AG04450 (cell line): Measurements from ENCODE around the gene MINK1. TPM values are rescaled to one million over a fixed set of nuclear protein-coding genes. Genes with fewer than 3 reads are reported as not detected.

Experiments used
- CTCF ChIA-PET: fragments of 300-600, 350-600 bp; formaldehyde crosslinking; extraction: SDS; loops from one replicate; lab custom pipeline; 2022; ENCODE audit warnings: antibody characterized with exemption, inconsistent platforms; lab: Charles Lee
- POLR2A ChIA-PET: fragments of 350-600 bp; formaldehyde crosslinking; extraction: SDS; loops from one replicate; lab custom pipeline; 2021; ENCODE audit warnings: antibody characterized with exemption, inconsistent platforms; lab: Yijun Ruan, JAX
- DNase-seq: peaks from one replicate; pipeline ENCODE4 v3.0.0-alpha.2; 2011; ENCODE audit warnings: low read depth, low spot score
- H3K27ac ChIP-seq: one replicate; pipeline ENCODE4 v1.5.1; 2012; ENCODE audit warnings: low read depth, low read length, control low read depth
- H3K27me3 ChIP-seq: one replicate; pipeline ENCODE4 v1.6.0; 2012; ENCODE audit warnings: low read length; ENCODE audit not compliant: control insufficient read depth, insufficient read depth
- H3K4me3 ChIP-seq: 2 replicates; pipeline ENCODE4 v1.5.1; 2011; ENCODE audit warnings: mild to moderate bottlenecking, low read depth, low read length, control low read depth
- H3K9me3 ChIP-seq: 2 replicates; pipeline ENCODE4 v1.5.1; 2012; ENCODE audit warnings: low read length; ENCODE audit not compliant: control insufficient read depth, insufficient read depth
- polyA plus RNA-seq: library from polyadenylated mRNA; depleted of rRNA; stranded (reverse); fragments of >200 nt; gene quantifications from 2 replicates; pipeline ENCODE4 v1.2.3, GENCODE V29; 2011
- TF ChIP-seq, protein P1 (sequence below): IDR thresholded peaks from 2 replicates; pipeline ENCODE4 v1.5.1; 2011; ENCODE audit warnings: low read depth, low read length, control low read depth, inconsistent platforms

MINK1 gene
- polyA plus RNA-seq, 1 experiment, result 29.4 TPM

DNA sequence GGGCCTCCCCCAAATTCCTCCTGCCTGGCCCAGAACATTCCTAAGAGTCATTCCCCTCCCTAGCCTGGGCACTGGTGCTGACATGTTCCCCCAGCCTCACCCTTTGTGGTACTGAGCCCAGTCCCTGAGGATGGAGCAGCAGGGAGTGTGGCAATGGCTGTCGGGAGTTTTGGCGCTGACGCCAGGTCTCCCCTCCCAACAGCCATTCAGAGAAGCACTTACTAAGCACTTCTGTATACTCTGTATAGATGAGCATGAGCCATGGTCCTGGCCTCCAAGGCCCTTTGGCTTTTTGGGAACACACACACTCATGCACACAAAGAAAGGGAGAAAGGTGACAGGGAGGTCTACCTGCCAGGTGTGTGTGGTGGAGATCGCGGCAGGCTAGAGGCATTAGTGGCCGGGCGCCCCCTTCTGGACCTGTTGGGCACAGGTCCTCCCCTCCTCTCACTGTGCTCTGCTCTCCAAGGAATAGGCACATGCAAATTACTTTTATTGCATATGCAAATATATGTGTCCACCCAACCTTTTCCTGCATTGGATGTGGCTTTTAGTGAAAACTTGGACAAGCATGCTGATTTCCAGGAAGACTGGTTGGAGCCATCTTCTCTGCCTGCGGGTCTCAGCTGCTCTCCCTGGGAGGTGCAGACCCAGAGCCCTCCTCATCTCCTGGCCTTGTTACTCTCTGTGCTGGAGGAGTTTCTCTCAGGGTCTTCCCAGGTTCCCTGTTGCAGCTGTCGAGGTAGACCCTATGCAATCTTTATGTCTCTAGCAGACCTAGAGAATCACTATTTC lies 48.8 kb downstream of the MINK1 start:
- no peaks in the 10 kb centered on the region for H3K27me3 ChIP-seq
- ChIA-PET POLR2A (no interaction called here), CTCF (interaction anchor here (0.7 to 1.3 kb wide), 3 partner anchors 56 to 158 kb away, joined by 3 to 5 read pairs (median 4); no protein-coding TSS in a partner anchor)
- H3K4me3 ChIP-seq, result no peak overlapping the region
- no peak for DNase-seq
- H3K27ac ChIP-seq, result no peak overlapping the region
- no peaks in the 10 kb centered on the region for H3K9me3 ChIP-seq
- TF ChIP-seq, protein P1, sequence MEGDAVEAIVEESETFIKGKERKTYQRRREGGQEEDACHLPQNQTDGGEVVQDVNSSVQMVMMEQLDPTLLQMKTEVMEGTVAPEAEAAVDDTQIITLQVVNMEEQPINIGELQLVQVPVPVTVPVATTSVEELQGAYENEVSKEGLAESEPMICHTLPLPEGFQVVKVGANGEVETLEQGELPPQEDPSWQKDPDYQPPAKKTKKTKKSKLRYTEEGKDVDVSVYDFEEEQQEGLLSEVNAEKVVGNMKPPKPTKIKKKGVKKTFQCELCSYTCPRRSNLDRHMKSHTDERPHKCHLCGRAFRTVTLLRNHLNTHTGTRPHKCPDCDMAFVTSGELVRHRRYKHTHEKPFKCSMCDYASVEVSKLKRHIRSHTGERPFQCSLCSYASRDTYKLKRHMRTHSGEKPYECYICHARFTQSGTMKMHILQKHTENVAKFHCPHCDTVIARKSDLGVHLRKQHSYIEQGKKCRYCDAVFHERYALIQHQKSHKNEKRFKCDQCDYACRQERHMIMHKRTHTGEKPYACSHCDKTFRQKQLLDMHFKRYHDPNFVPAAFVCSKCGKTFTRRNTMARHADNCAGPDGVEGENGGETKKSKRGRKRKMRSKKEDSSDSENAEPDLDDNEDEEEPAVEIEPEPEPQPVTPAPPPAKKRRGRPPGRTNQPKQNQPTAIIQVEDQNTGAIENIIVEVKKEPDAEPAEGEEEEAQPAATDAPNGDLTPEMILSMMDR, result peak; percentile 77

DNA sequence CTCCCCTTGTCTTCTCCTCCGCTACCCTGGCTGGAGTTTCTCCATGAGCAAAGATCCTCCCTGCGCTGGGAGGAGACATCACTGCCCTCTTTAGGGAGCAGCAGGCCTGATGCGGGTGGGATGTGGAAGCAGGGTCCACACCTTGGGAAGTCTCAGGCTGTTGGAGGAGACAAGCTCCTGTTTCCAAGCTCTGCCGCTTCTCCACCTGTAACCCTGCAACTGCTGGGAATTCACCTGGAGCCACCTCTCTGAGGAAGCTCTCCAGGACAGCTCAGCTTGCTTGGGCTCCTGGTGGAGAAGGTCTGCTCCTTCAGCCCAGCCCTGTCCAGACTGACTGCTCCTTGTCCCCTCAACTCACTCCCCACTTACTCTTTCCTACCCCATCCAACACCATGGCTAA lies 51.3 kb downstream of the MINK1 start:
- POLR2A ChIA-PET, result interaction anchor here (0.9 kb wide), 1 partner anchor 27 kb away, joined by 8 read pairs; no protein-coding TSS in a partner anchor
- TF ChIP-seq, protein P1, result no peak
- CTCF ChIA-PET, result interaction anchor here (0.8 to 1.1 kb wide), 3 partner anchors 14 to 94 kb away, joined by 3 to 4 read pairs (median 4); no protein-coding TSS in a partner anchor
- no peak overlapping the region for H3K4me3 ChIP-seq
- H3K9me3 ChIP-seq, result no peaks in the 10 kb centered on the region
- no peak for DNase-seq
- no peaks in the 10 kb centered on the region for H3K27me3 ChIP-seq
- H3K27ac ChIP-seq, result no peak overlapping the region

DNA sequence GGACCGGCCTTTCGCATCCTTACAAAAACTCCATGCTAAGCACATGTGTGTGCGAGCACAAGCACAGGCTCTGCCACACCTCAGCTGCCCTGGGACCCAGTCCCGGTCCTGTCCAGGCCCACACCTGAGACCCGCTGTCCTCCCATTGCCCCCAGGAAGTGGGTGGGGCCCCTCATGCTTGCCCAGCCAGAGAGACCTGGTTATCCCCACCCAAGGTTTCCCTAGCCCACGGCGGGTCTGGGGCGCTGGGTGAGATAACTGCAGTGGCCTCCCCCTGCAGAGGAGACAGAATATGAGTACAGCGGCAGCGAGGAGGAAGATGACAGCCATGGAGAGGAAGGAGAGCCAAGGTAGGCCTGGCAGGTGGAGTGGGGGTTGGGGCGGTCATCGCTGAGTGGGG lies 53.7 kb downstream of the MINK1 start:
- no peak for DNase-seq
- CTCF ChIA-PET, result no interaction called here
- POLR2A ChIA-PET, result no interaction called here
- TF ChIP-seq, protein P1, result no peak
- no peaks in the 10 kb centered on the region for H3K9me3 ChIP-seq
- H3K27me3 ChIP-seq, result no peaks in the 10 kb centered on the region
- H3K4me3 ChIP-seq, result no peak overlapping the region
- H3K27ac ChIP-seq, result no peak overlapping the region

DNA sequence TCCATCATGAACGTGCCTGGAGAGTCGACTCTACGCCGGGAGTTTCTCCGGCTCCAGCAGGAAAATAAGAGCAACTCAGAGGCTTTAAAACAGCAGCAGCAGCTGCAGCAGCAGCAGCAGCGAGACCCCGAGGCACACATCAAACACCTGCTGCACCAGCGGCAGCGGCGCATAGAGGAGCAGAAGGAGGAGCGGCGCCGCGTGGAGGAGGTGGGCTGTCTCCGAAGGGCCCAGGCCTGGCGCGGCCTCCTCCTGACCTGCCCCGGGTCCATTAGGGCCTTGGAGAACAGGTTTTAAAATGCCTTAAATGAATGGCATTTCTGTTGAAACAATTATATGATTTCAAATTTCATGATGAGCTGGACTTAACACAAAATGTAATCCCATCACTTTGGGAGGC lies 54.4 kb downstream of the MINK1 start:
- ChIA-PET POLR2A (interaction anchor here (0.6 kb wide), 1 partner anchor 30 kb away, joined by 3 read pairs; no protein-coding TSS in a partner anchor), CTCF (interaction anchor here (1.3 to 5.1 kb wide), 2 partner anchors 99 to 177 kb away, joined by 3 to 46 read pairs; partner anchors contain the start of genes ARRB2, GLTPD2 and VMO1)
- no peak overlapping the region for H3K4me3 ChIP-seq
- no peaks in the 10 kb centered on the region; the same call in 1 of the 2 replicates for H3K9me3 ChIP-seq
- TF ChIP-seq, protein P1, result no peak
- H3K27ac ChIP-seq, result no peak overlapping the region
- no peak for DNase-seq
- no peaks in the 10 kb centered on the region for H3K27me3 ChIP-seq
